ENCODE measurements around the gene CLK4. TPM values are rescaled to one million over a fixed set of nuclear protein-coding genes. Genes with fewer than 3 reads are reported as not detected.

Gene CLK4
- total RNA-seq, 4 donors from 2014 or later: 40.2 to 77.8 (median 46.6) TPM

- WGBS, 2 donors: 92 to 94% methylated on average over 12 to 13 of the region's 13 CpGs
Observed at GRCh38 chr5:178582291-178582690, 44.6 kb downstream of the CLK4 start.

DNA sequence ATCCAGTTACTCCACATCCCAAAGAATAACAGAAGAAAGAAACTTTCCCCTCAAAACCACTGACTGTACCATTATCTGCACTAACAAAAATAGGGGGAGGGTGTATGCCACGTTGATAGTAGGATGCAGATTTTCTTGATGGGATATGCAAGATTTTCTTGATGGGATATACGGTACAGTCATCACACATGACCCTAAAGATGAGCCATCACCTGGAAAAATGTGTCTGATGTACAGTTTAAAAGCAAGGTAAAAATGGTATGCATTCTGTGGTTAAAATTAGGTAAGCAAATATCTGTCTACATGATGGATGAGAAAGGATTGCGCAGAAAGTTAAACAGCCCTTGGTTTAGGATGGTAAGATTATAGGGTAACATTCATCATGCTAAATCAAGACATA is 45.2 kb downstream of the CLK4 start:
- no peaks in the 10 kb centered on the region for H3K36me3 ChIP-seq
- H3K4me3 ChIP-seq: no peak overlapping the region
- peaks cover 0 to 15% (median 0%) of the 10 kb centered on the region in 4 donors for H3K4me1 ChIP-seq
- no peak for TF ChIP-seq POLR2A (IDR thresholded peaks at IDR 0.05)
- TF ChIP-seq EP300 (IDR thresholded peaks at IDR 0.05): no peak
- TF ChIP-seq, protein P1, sequence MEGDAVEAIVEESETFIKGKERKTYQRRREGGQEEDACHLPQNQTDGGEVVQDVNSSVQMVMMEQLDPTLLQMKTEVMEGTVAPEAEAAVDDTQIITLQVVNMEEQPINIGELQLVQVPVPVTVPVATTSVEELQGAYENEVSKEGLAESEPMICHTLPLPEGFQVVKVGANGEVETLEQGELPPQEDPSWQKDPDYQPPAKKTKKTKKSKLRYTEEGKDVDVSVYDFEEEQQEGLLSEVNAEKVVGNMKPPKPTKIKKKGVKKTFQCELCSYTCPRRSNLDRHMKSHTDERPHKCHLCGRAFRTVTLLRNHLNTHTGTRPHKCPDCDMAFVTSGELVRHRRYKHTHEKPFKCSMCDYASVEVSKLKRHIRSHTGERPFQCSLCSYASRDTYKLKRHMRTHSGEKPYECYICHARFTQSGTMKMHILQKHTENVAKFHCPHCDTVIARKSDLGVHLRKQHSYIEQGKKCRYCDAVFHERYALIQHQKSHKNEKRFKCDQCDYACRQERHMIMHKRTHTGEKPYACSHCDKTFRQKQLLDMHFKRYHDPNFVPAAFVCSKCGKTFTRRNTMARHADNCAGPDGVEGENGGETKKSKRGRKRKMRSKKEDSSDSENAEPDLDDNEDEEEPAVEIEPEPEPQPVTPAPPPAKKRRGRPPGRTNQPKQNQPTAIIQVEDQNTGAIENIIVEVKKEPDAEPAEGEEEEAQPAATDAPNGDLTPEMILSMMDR (IDR thresholded peaks at IDR 0.05): no peak
- no peak overlapping the region for H3K27ac ChIP-seq
- peaks cover 0 to 19% of the 10 kb centered on the region in 2 donors for H3K27me3 ChIP-seq
- 86 to 89% methylated on average over 3 of the region's 3 CpGs for WGBS, 2 donors
- no peaks in the 10 kb centered on the region for H3K9me3 ChIP-seq
- DNase-seq (ENCODE audit: low spot score in 2 of 2): no peak

More at GRCh38 chr5:178582291-178582690, 44.6 kb downstream of the CLK4 start:
- Histone ChIP-seq H3K27me3 (peaks cover 0 to 14% of the 10 kb centered on the region in 2 donors), H3K36me3 (no peaks in the 10 kb centered on the region), H3K4me3 (no peak overlapping the region), H3K27ac (no peak overlapping the region), H3K9me3 (no peaks in the 10 kb centered on the region), H3K4me1 (peaks cover 0 to 18% (median 0%) of the 10 kb centered on the region in 4 donors)
- no peak for DNase-seq (ENCODE audit: low spot score in 2 of 2)
- TF ChIP-seq, protein P1 (IDR thresholded peaks at IDR 0.05): no peak
- no peak for TF ChIP-seq POLR2A (IDR thresholded peaks at IDR 0.05)
- no peak for TF ChIP-seq EP300 (IDR thresholded peaks at IDR 0.05)

- H3K4me1 ChIP-seq: peaks cover 0 to 7% (median 0%) of the 10 kb centered on the region in 4 donors
- no peak for DNase-seq (ENCODE audit: low spot score in 2 of 2)
- peaks cover 0 to 28% of the 10 kb centered on the region in 2 donors for H3K27me3 ChIP-seq
- no peak overlapping the region for H3K27ac ChIP-seq
- H3K9me3 ChIP-seq: no peaks in the 10 kb centered on the region
- TF ChIP-seq, protein P1 (IDR thresholded peaks at IDR 0.05): no peak
- no peak for TF ChIP-seq EP300 (IDR thresholded peaks at IDR 0.05)
- no peak for TF ChIP-seq POLR2A (IDR thresholded peaks at IDR 0.05)
- H3K4me3 ChIP-seq: no peak overlapping the region
- WGBS, 2 donors: 83 to 88% methylated on average over 15 of the region's 15 CpGs
- H3K36me3 ChIP-seq: no peaks in the 10 kb centered on the region
Observed at GRCh38 chr5:178580271-178580955, 46.4 kb downstream of the CLK4 start.

DNA sequence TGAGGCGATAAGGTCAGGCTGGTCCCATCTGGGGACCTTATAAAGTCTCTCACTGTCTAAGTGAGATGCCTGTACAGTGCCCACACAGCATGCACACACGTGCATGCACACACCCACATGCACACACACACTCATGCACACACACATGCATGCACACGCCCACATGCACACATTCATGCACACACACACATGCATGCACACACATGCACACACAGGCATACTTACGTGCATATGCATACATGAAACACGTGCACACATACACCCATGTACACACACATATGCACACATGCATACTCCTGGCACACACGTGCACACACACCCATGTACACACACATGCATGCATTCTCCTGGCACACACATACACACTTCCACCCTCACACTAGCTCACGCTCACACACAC is 48.9 kb downstream of the CLK4 start:
- WGBS, 2 donors: 84 to 89% methylated on average over 7 of the region's 7 CpGs
- Histone ChIP-seq H3K36me3 (no peaks in the 10 kb centered on the region), H3K4me1 (peaks cover 0 to 7% (median 0%) of the 10 kb centered on the region in 4 donors), H3K27ac (no peak overlapping the region), H3K27me3 (peaks cover 0 to 33% of the 10 kb centered on the region in 2 donors), H3K9me3 (peaks cover 0 to 4% (median 0%) of the 10 kb centered on the region in 4 donors), H3K4me3 (no peak overlapping the region)
- no peak for DNase-seq (ENCODE audit: low spot score in 2 of 2)
- TF ChIP-seq EP300 (IDR thresholded peaks at IDR 0.05): no peak
- no peak for TF ChIP-seq POLR2A (IDR thresholded peaks at IDR 0.05)
- TF ChIP-seq, protein P1 (IDR thresholded peaks at IDR 0.05): no peak

DNA sequence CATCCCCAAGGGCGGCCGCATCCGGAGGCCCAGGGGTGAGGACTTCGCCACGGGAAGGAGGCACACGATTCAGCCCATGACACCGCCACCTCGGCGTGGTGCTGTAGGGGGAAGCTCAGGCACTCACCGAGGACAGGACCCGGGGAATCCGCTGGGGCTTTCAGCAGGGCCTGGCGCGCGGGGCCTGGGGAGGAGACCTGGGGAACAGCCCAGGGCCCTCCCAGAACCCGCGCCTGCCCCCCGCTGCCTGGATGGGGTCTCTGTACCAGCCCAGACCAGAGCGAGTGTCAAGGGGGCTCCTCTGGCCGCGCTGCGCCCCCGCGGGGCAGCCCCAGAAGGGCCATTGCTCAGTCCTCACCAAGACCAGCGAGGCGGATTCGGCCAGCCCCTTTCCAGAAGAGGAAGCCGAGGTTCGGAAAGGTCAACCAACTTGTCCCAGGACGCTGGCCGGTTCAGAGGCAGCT is 49.4 kb downstream of the CLK4 start:
- no peaks in the 10 kb centered on the region for H3K36me3 ChIP-seq
- H3K9me3 ChIP-seq: peaks cover 0 to 6% (median 0%) of the 10 kb centered on the region in 4 donors
- 35 to 52% methylated on average over 8 to 25 of the region's 31 CpGs for WGBS, 2 donors
- H3K4me1 ChIP-seq: peaks cover 0 to 7% (median 0%) of the 10 kb centered on the region in 4 donors
- DNase-seq (ENCODE audit: low spot score in 2 of 2): no peak
- peak overlapping the region in 1 of 4 donors; percentile 41 for H3K4me3 ChIP-seq
- TF ChIP-seq, protein P1 (IDR thresholded peaks at IDR 0.05): no peak
- no peak for TF ChIP-seq EP300 (IDR thresholded peaks at IDR 0.05)
- no peak for TF ChIP-seq POLR2A (IDR thresholded peaks at IDR 0.05)
- H3K27me3 ChIP-seq: peaks cover 0 to 33% of the 10 kb centered on the region in 2 donors
- no peak overlapping the region for H3K27ac ChIP-seq

Data from tibial nerve (tissue), 4 donors.